Kidney epithelial cell (primary cell): ENCODE data around the gene KRTAP27-1. TPM values are rescaled to one million over a fixed set of nuclear protein-coding genes. Genes with fewer than 3 reads are reported as not detected.

ENCODE experiments used
- total RNA-seq: library from RNA; depleted of rRNA; stranded (reverse); fragments of >200 nt; gene quantifications from 2 replicates; pipeline ENCODE4 v1.2.3, GENCODE V29; 2015

KRTAP27-1 gene
- total RNA-seq, 1 donor from 2014 or later: not detected

Other genes starting within 250 kb of the KRTAP27-1 start
- not detected in 2 replicates for gene CLDN17, start 170.9 kb downstream of the KRTAP27-1 start, total RNA-seq
- gene CLDN8, start 121.6 kb downstream of the KRTAP27-1 start, total RNA-seq: not detected in 2 replicates
- not detected in 2 replicates for gene KRTAP24-1, start 54.7 kb downstream of the KRTAP27-1 start, total RNA-seq
- not detected in 2 replicates for gene KRTAP25-1, start 48.2 kb downstream of the KRTAP27-1 start, total RNA-seq
- gene KRTAP26-1, start 17.4 kb downstream of the KRTAP27-1 start, total RNA-seq: not detected in 2 replicates
- gene KRTAP23-1, start 10.9 kb upstream of the KRTAP27-1 start, total RNA-seq: not detected in 2 replicates
- gene KRTAP13-2, start 34.6 kb upstream of the KRTAP27-1 start, total RNA-seq: not detected in 2 replicates
- not detected in 2 replicates for gene KRTAP13-1, start 58.3 kb upstream of the KRTAP27-1 start, total RNA-seq
- gene KRTAP13-3, start 88.2 kb upstream of the KRTAP27-1 start, total RNA-seq: not detected in 2 replicates
- gene KRTAP13-4, start 92.5 kb upstream of the KRTAP27-1 start, total RNA-seq: not detected in 2 replicates
- gene KRTAP15-1, start 102.6 kb upstream of the KRTAP27-1 start, total RNA-seq: not detected in 2 replicates
- not detected in 2 replicates for gene KRTAP19-1, start 142.7 kb upstream of the KRTAP27-1 start, total RNA-seq
- not detected in 2 replicates for gene KRTAP19-2, start 149.7 kb upstream of the KRTAP27-1 start, total RNA-seq
- not detected in 2 replicates for gene KRTAP19-3, start 154.3 kb upstream of the KRTAP27-1 start, total RNA-seq
- gene KRTAP19-4, start 159.5 kb upstream of the KRTAP27-1 start, total RNA-seq: not detected in 2 replicates
- gene KRTAP19-5, start 164.4 kb upstream of the KRTAP27-1 start, total RNA-seq: not detected in 2 replicates
- gene KRTAP19-6, start 204.2 kb upstream of the KRTAP27-1 start, total RNA-seq: not detected in 2 replicates
- not detected in 2 replicates for gene KRTAP19-7, start 223.6 kb upstream of the KRTAP27-1 start, total RNA-seq